K562 (cell line): ENCODE results near the gene CDC45. TPM values are rescaled to one million over a fixed set of nuclear protein-coding genes. Genes with fewer than 3 reads are reported as not detected.
A peak's percentile ranks its signal among the peaks of the same experiment; 100 is the strongest.

Source experiments
- CBX8 ChIP-seq: fragments of 200-600 bp; sonication (generic); IDR thresholded peaks from 2 replicates; pipeline ENCODE4 v1.6.1; 2012; ENCODE audit warnings: borderline replicate concordance, mixed run types, low read depth, mild to moderate bottlenecking, moderate library complexity, mixed read lengths, low read length, control low read depth, inconsistent platforms; ENCODE audit not compliant: poor library complexity, severe bottlenecking; ENCODE audit errors: extremely low read depth
- GABPB2 ChIP-seq: fragments of 250-450 bp; sonication (Bioruptor Pico); conservative IDR thresholded peaks from 2 replicates; pipeline ENCODE4 v1.5.1; 2021; ENCODE audit warnings: mild to moderate bottlenecking
- MYC ChIP-seq, 2 experiments: fragments of 250-450 bp in 1 of 2; sonication (Bioruptor Pico) in 1 of 2; IDR thresholded peaks; 2 replicates each; pipeline versions ENCODE4 v1.5.1 to v1.6.1; 2012 to 2021; ENCODE audit warnings: low read depth in 2 of 2, borderline replicate concordance in 1 of 2, improper control_type of control experiment in 1 of 2, low read length in 1 of 2, mild to moderate bottlenecking in 1 of 2, moderate library complexity in 1 of 2
- NCOA2 ChIP-seq, 2 experiments: fragments of 450-650 bp; IDR thresholded peaks; 2 replicates each; pipeline ENCODE4 v1.6.1; 2018; ENCODE audit warnings: mild to moderate bottlenecking in 2 of 2, moderate library complexity in 1 of 2; ENCODE audit not compliant: partially characterized antibody in 2 of 2
- NFE2L1 ChIP-seq: fragments of 450-650 bp; IDR thresholded peaks from 2 replicates; pipeline ENCODE4 v1.6.1; 2016; ENCODE audit warnings: missing genetic modification characterization, low read depth, mild to moderate bottlenecking, missing compliant biosample characterization, moderate library complexity, borderline replicate concordance
- TAF1 ChIP-seq: IDR thresholded peaks from 2 replicates; pipeline ENCODE4 v1.6.1; 2011; ENCODE audit warnings: mild to moderate bottlenecking, low read length, moderate library complexity; ENCODE audit not compliant: insufficient read depth, control insufficient read depth, severe bottlenecking; ENCODE audit errors: extremely low read depth
- ZNF507 ChIP-seq: conservative IDR thresholded peaks from 2 replicates; pipeline ENCODE4 v1.6.1; 2017; ENCODE audit warnings: missing genetic modification characterization, missing compliant biosample characterization
- ZNF764 ChIP-seq: fragments of 250-450 bp; sonication (Bioruptor Pico); IDR thresholded peaks from 2 replicates; pipeline ENCODE4 v1.4.0; 2020; ENCODE audit warnings: low read depth, mild to moderate bottlenecking, moderate library complexity
- ZZZ3 ChIP-seq: fragments of 450-650 bp; IDR thresholded peaks from 2 replicates; pipeline ENCODE4 v1.6.1; 2016; ENCODE audit warnings: antibody characterized with exemption, mild to moderate bottlenecking, moderate library complexity
- polyA plus RNA-seq, 8 experiments: library from polyadenylated mRNA; depleted of rRNA in 4 of 8; stranded (reverse) in 5 of 8; unstranded in 3 of 8; fragments of >200 nt; fragmentation: Nextera tagmentation in 2 of 8; fragmentation: Illumina TruSeq in 1 of 8; extraction: Ambion mirVana in 2 of 8; extraction: Trizol in 1 of 8; gene quantifications; 2 replicates each; pipeline versions ENCODE4 v1.2.1 to v1.2.3, GENCODE V29; 2011 to 2014; ENCODE audit warnings: inconsistent platforms in 1 of 8, missing spikeins in 1 of 8
- total RNA-seq, 7 experiments: library from RNA; depleted of rRNA in 6 of 7; stranded (reverse); fragments of >200 nt in 6 of 7; fragmentation: Illumina TruSeq in 2 of 7; extraction: Trizol in 2 of 7; gene quantifications; 2 replicates each; pipeline versions ENCODE4 v1.2.1 to v1.2.3, GENCODE V29; 2011 to 2021; ENCODE audit warnings: low replicate concordance in 1 of 7
- TF ChIP-seq, protein P1 (sequence below): fragments of 250-450 bp; sonication (Bioruptor Pico); IDR thresholded peaks from 2 replicates; pipeline ENCODE4 v1.5.0; 2021
- TF ChIP-seq, protein P2 (sequence below): IDR thresholded peaks from 3 replicates; pipeline ENCODE4 v1.6.1; 2011; ENCODE audit warnings: borderline replicate concordance, mild to moderate bottlenecking; ENCODE audit not compliant: insufficient read length, insufficient read depth
- TF ChIP-seq, protein P3 (sequence below): sonication (generic); formaldehyde crosslinking; IDR thresholded peaks from 2 replicates; pipeline ENCODE4 v1.8.1; 2022; ENCODE audit warnings: missing genetic modification reagents
- TF ChIP-seq, protein P4 (sequence below), 2 experiments: IDR thresholded peaks in 1 of 2; conservative IDR thresholded peaks in 1 of 2; 2 replicates each; pipeline ENCODE4 v1.6.1; 2016; ENCODE audit warnings: low read depth in 2 of 2, mild to moderate bottlenecking in 1 of 2, missing compliant biosample characterization in 1 of 2, missing genetic modification characterization in 1 of 2, moderate library complexity in 1 of 2
- TF ChIP-seq, protein P5 (sequence below): fragments of 450-650 bp; formaldehyde crosslinking; IDR thresholded peaks from 2 replicates; pipeline ENCODE4 v1.4.0; 2020; ENCODE audit warnings: mild to moderate bottlenecking
- TF ChIP-seq, protein P6 (sequence below): IDR thresholded peaks from 2 replicates; pipeline ENCODE4 v1.6.1; 2014; ENCODE audit warnings: antibody characterized with exemption

The CDC45 gene
- total and polyA plus RNA-seq, 9 of the 15 experiments (the other 6 are each of a cell fraction or from before 2014, with no cell fraction given) = 251 to 580 (median 410) TPM

DNA sequence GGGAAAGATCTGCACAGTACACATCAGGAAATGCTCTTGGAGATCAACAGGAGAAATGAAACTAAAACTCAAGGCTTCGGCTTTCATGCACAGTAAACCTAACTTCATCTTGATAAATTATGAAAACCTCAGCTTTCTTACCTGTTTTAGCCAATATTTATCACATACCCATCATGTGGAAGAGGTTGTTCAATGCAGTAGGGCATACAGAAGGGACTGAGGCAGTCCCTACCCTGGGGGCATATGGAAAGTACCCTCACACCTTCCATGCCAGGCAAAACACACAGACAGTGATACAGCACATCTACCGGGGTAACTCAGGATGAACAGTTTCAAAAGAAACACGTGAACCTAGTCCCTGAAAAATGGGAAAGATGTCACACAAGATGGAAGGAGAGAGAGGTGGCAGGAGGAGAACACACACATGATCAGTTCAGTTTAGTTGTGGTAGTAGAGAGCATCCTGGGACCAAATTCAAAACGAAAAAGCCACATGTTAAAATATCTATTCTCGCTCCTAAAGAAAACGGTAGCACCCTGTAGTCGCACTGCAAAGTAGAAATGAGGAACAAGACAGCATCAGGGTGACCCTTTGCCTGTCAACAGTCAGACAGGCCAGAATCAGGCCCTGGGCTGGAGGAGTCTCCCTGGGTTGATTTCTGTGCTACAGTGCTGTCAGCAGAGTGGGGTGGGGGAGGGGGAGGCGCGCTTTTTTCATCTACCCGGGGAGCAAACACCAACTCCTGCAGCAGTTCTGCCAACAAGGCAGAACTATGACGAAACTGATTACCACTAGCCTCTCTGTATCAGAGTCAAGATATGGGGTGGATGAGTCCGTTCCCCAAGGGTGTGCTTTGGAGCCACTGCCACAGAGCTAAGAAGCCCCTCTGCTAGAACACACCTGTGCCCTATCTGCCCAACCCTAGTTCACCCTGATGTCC lies 49.5 kb upstream of the CDC45 start (continued):
- TF ChIP-seq, protein P1, sequence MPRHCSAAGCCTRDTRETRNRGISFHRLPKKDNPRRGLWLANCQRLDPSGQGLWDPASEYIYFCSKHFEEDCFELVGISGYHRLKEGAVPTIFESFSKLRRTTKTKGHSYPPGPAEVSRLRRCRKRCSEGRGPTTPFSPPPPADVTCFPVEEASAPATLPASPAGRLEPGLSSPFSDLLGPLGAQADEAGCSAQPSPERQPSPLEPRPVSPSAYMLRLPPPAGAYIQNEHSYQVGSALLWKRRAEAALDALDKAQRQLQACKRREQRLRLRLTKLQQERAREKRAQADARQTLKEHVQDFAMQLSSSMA (CRISPR knock-in tag) = no peak
- TF ChIP-seq MYC (IDR thresholded peaks at IDR 0.05; ENCODE audit: low read depth, low read length) (peak; percentile 13; the same call in 1 of the 2 replicates), MYC (CRISPR knock-in tag; IDR thresholded peaks at IDR 0.05; ENCODE audit: borderline replicate concordance, low read depth) (no peak), ZNF764 (CRISPR knock-in tag) (no peak; the same call in 1 of the 2 replicates), GABPB2 (CRISPR knock-in tag) (no peak), CBX8 (no peak), ZNF507 (tag) (no peak), TAF1 (no peak), NCOA2 (IDR thresholded peaks at IDR 0.05; ENCODE audit: partially characterized antibody in 2 of 2) (no peak), NFE2L1 (tag) (no peak), ZZZ3 (no peak)
- TF ChIP-seq, protein P2, sequence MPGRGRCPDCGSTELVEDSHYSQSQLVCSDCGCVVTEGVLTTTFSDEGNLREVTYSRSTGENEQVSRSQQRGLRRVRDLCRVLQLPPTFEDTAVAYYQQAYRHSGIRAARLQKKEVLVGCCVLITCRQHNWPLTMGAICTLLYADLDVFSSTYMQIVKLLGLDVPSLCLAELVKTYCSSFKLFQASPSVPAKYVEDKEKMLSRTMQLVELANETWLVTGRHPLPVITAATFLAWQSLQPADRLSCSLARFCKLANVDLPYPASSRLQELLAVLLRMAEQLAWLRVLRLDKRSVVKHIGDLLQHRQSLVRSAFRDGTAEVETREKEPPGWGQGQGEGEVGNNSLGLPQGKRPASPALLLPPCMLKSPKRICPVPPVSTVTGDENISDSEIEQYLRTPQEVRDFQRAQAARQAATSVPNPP = no peak
- TF ChIP-seq, protein P3, sequence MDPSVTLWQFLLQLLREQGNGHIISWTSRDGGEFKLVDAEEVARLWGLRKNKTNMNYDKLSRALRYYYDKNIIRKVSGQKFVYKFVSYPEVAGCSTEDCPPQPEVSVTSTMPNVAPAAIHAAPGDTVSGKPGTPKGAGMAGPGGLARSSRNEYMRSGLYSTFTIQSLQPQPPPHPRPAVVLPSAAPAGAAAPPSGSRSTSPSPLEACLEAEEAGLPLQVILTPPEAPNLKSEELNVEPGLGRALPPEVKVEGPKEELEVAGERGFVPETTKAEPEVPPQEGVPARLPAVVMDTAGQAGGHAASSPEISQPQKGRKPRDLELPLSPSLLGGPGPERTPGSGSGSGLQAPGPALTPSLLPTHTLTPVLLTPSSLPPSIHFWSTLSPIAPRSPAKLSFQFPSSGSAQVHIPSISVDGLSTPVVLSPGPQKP = no peak
- TF ChIP-seq, protein P4, sequence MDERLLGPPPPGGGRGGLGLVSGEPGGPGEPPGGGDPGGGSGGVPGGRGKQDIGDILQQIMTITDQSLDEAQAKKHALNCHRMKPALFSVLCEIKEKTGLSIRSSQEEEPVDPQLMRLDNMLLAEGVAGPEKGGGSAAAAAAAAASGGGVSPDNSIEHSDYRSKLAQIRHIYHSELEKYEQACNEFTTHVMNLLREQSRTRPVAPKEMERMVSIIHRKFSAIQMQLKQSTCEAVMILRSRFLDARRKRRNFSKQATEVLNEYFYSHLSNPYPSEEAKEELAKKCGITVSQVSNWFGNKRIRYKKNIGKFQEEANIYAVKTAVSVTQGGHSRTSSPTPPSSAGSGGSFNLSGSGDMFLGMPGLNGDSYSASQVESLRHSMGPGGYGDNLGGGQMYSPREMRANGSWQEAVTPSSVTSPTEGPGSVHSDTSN (CRISPR knock-in tag; IDR thresholded peaks at IDR 0.05; ENCODE audit: low read depth) = no peak
- TF ChIP-seq, protein P4 (tag; conservative IDR thresholded peaks at IDR 0.05; ENCODE audit: low read depth) = peak; percentile 75; the same call in 1 of the 2 replicates
- TF ChIP-seq, protein P5, sequence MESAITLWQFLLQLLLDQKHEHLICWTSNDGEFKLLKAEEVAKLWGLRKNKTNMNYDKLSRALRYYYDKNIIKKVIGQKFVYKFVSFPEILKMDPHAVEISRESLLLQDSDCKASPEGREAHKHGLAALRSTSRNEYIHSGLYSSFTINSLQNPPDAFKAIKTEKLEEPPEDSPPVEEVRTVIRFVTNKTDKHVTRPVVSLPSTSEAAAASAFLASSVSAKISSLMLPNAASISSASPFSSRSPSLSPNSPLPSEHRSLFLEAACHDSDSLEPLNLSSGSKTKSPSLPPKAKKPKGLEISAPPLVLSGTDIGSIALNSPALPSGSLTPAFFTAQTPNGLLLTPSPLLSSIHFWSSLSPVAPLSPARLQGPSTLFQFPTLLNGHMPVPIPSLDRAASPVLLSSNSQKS (CRISPR knock-in tag) = no peak
- TF ChIP-seq, protein P6, sequence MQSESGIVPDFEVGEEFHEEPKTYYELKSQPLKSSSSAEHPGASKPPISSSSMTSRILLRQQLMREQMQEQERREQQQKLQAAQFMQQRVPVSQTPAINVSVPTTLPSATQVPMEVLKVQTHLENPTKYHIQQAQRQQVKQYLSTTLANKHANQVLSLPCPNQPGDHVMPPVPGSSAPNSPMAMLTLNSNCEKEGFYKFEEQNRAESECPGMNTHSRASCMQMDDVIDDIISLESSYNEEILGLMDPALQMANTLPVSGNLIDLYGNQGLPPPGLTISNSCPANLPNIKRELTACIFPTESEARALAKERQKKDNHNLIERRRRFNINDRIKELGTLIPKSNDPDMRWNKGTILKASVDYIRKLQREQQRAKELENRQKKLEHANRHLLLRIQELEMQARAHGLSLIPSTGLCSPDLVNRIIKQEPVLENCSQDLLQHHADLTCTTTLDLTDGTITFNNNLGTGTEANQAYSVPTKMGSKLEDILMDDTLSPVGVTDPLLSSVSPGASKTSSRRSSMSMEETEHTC = no peak
